ENCODE results near the gene NOXRED1. TPM values are rescaled to one million over a fixed set of nuclear protein-coding genes. Genes with fewer than 3 reads are reported as not detected.
"Not testable (repeated sequence)": the region's sequence is repeated elsewhere in the genome, so short reads cannot be mapped to it uniquely, and the experiment has no call there.

The NOXRED1 gene
- total RNA-seq, 1 donor from 2014 or later = not detected

DNA sequence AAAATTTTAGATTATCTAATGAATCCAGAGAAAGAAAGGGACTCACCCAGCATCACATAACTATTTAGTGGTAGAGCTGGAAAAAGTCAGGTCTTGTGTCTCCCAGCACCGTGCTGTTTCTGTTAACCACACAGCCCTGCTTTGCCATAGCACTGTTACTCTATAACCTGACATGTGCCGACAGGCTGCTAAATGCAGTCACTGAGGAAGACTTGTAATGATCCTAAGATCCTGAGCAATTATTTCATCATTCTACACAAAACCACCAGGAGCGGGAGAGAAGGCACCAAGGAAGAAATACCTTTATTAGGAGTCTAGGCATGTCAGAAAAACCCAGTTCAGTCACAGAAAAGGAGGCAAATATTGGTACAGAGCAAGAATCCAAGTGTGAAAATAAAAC lies 3.1 kb upstream of the NOXRED1 start:
- H3K9me3 ChIP-seq = no peaks in the 10 kb centered on the region
- H3K36me3 ChIP-seq = peaks cover 0 to 79% of the 10 kb centered on the region in 2 donors
- intact Hi-C loops (cut with DNase I) = no loop called here

DNA sequence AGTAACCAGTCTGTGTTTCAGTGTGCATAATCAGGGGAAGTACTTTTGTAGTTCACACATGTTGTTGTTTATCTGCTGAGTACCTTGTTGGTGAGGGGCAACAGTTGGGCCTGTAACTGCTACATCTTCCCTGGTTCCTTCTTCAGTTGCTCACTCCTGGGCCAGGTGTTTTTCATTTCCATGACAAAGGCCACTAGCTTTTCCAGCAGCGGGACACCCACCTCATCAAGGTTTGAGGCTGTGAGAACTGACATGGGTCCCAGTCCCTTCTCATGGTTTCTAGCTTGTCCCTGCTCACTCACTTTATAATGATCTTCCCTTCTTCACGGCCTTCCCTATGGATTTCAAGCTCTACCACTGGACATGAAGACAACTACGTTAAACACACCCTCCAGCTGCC lies 1.5 kb upstream of the NOXRED1 start:
- no peaks in the 10 kb centered on the region for H3K27me3 ChIP-seq
- no peak for DNase-seq (ENCODE audit: extremely low spot score in 2 of 2)
- H3K4me1 ChIP-seq = no peaks in the 10 kb centered on the region
- peaks cover 0 to 65% of the 10 kb centered on the region in 2 donors for H3K36me3 ChIP-seq
- no peak overlapping the region for H3K27ac ChIP-seq
- intact Hi-C loops (cut with DNase I) = no loop called here
- no peaks in the 10 kb centered on the region for H3K9me3 ChIP-seq
- TF ChIP-seq, protein P1, sequence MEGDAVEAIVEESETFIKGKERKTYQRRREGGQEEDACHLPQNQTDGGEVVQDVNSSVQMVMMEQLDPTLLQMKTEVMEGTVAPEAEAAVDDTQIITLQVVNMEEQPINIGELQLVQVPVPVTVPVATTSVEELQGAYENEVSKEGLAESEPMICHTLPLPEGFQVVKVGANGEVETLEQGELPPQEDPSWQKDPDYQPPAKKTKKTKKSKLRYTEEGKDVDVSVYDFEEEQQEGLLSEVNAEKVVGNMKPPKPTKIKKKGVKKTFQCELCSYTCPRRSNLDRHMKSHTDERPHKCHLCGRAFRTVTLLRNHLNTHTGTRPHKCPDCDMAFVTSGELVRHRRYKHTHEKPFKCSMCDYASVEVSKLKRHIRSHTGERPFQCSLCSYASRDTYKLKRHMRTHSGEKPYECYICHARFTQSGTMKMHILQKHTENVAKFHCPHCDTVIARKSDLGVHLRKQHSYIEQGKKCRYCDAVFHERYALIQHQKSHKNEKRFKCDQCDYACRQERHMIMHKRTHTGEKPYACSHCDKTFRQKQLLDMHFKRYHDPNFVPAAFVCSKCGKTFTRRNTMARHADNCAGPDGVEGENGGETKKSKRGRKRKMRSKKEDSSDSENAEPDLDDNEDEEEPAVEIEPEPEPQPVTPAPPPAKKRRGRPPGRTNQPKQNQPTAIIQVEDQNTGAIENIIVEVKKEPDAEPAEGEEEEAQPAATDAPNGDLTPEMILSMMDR (IDR thresholded peaks at IDR 0.05) = no peak
- no peak for TF ChIP-seq POLR2A (IDR thresholded peaks at IDR 0.05)
- TF ChIP-seq POLR2AphosphoS5 (IDR thresholded peaks at IDR 0.05; ENCODE audit: insufficient read depth in 1 of 2, low read depth in 1 of 2) = no peak
- H3K4me3 ChIP-seq = no peak overlapping the region

More for the DNA sequence above, 3.1 kb upstream of the NOXRED1 start:
- H3K27me3 ChIP-seq = no peaks in the 10 kb centered on the region
- no peaks in the 10 kb centered on the region for H3K4me1 ChIP-seq
- DNase-seq (ENCODE audit: extremely low spot score in 2 of 2) = no peak
- TF ChIP-seq, protein P1 (IDR thresholded peaks at IDR 0.05) = no peak
- TF ChIP-seq POLR2A (IDR thresholded peaks at IDR 0.05) (no peak), POLR2AphosphoS5 (IDR thresholded peaks at IDR 0.05; ENCODE audit: insufficient read depth in 1 of 2, low read depth in 1 of 2) (no peak)
- no peak overlapping the region for H3K4me3 ChIP-seq
- H3K27ac ChIP-seq = no peak overlapping the region

DNA sequence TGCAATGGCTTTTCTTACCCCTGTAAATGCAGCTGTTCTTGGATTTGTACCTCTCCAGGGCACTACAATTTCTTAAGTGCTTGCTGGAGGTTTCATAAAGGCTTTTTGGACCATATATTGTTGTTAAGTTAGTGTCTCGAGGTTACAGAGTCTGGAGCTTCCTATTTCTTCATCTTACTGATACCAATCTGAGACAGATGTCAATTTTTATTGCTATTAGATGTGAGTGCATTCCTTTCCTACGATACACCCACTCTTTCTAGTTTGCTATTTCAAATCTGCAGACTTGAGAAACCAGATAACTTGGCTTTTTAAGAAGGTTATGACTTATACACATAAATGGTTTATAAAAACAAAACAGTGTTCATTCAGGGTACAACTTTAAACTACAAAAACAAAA lies 2.1 kb downstream of the NOXRED1 start:
- H3K27me3 ChIP-seq = no peaks in the 10 kb centered on the region
- intact Hi-C loops (cut with DNase I) = no loop called here
- no peaks in the 10 kb centered on the region for H3K9me3 ChIP-seq
- no peaks in the 10 kb centered on the region for H3K4me1 ChIP-seq
- no peak overlapping the region for H3K27ac ChIP-seq
- no peak for DNase-seq (ENCODE audit: extremely low spot score in 2 of 2)
- H3K36me3 ChIP-seq = peaks cover 0 to 30% of the 10 kb centered on the region in 2 donors
- H3K4me3 ChIP-seq = no peak overlapping the region
- TF ChIP-seq, protein P1 (IDR thresholded peaks at IDR 0.05) = no peak
- TF ChIP-seq POLR2AphosphoS5 (IDR thresholded peaks at IDR 0.05; ENCODE audit: insufficient read depth in 1 of 2, low read depth in 1 of 2) = no peak
- TF ChIP-seq POLR2A (IDR thresholded peaks at IDR 0.05) = no peak

DNA sequence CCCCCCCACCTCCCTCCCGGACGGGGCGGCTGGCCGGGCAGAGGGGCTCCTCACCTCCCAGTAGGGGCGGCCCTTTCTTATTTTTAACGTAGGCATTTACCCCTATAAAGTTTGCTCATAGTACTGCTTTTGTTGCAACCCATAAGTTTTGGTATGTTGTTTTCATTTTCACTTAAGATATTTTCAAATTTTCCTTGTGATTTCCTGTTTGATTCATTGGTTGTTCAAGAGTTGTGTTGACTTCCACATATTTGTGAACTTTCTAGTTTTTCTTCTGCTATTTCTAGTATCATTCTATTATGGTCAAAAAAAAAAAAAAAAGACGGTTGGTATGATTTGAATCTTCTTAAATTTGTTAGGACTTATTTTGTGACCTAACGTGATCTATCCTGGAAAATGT lies 6.5 kb downstream of the NOXRED1 start:
- intact Hi-C loops (cut with DNase I) = no loop called here
- no peaks in the 10 kb centered on the region for H3K4me1 ChIP-seq
- H3K27ac ChIP-seq = no peak overlapping the region
- peaks cover 0 to 4% of the 10 kb centered on the region in 2 donors for H3K36me3 ChIP-seq
- DNase-seq (ENCODE audit: extremely low spot score in 2 of 2) = no peak
- TF ChIP-seq, protein P1 (IDR thresholded peaks at IDR 0.05) = no peak
- no peak for TF ChIP-seq POLR2AphosphoS5 (IDR thresholded peaks at IDR 0.05; ENCODE audit: insufficient read depth in 1 of 2, low read depth in 1 of 2)
- no peak for TF ChIP-seq POLR2A (IDR thresholded peaks at IDR 0.05)
- H3K27me3 ChIP-seq = no peaks in the 10 kb centered on the region
- no peaks in the 10 kb centered on the region for H3K9me3 ChIP-seq
- no peak overlapping the region for H3K4me3 ChIP-seq

DNA sequence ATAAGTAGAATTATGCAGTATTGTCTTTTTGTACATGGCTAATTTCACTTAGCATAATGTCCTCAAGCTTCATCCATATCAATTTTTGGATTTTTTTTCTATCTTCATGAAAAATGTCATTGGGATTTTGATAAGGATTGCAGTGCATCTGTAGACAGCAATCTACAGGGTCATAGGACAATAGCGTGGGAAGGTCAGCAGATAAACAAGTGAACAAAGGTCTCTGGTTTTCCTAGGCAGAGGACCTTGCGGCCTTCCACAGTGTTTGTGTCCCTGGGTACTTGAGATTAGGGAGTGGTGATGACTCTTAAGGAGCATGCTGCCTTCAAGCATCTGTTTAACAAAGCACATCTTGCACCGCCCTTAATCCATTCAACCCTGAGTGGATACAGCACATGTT lies 7.2 kb downstream of the NOXRED1 start:
- H3K4me3 ChIP-seq; H3K36me3 ChIP-seq; H3K9me3 ChIP-seq; H3K27ac ChIP-seq; H3K4me1 ChIP-seq; intact Hi-C loops (cut with DNase I); DNase-seq (ENCODE audit: extremely low spot score in 2 of 2); H3K27me3 ChIP-seq: not testable (repeated sequence)

DNA sequence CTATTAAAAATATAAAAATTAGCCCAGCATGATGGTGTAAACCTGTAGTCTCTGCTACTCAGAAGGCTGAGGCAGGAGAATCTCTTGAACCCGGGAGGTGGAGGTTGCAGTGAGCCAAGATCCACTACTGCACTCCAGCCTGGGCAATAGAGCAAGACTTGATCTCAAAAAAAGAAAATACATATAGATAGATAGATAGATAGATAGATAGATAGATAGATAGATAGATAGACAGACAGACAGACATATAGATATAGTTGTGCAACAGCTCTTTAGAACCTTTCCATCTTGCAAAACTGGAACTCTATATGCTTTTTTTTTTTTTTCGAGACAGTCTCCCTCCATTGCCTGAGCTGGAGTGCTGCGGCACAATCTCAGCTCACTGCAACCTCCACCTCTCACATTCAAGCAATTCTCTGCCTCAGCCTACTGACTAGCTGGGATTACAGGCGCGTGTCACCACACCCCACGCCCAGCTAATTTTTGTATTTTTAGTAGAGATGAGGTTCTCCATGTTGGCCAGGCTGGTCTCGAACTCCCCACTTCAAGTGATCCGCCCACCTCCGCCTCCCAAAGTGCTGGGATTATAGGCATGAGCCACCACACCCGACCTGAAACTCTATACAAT lies 7.8 kb downstream of the NOXRED1 start:
- H3K36me3 ChIP-seq; H3K4me1 ChIP-seq; DNase-seq (ENCODE audit: extremely low spot score in 2 of 2); H3K4me3 ChIP-seq; intact Hi-C loops (cut with DNase I); H3K9me3 ChIP-seq; H3K27me3 ChIP-seq; H3K27ac ChIP-seq: not testable (repeated sequence)

Measured in vagina (tissue), 2 donors.